Transverse colon (tissue), 4 donors: ENCODE data around the gene PPP1R12B.
A peak's percentile ranks its signal among the peaks of the same experiment; 100 is the strongest.
"Not testable (repeated sequence)": the region's sequence is repeated elsewhere in the genome, so short reads cannot be mapped to it uniquely, and the experiment has no call there.

Experiments used
- CTCF ChIP-seq, 5 experiments: fragments of 200-600 bp in 3 of 5; fragments of 450-650 bp in 2 of 5; sonication (generic) in 3 of 5; IDR thresholded peaks; 1 replicate in 2 of 5; 2 replicates in 3 of 5; pipeline ENCODE4 v1.5.1; 2016 to 2017; ENCODE audit warnings: antibody characterized with exemption in 5 of 5, inconsistent platforms in 3 of 5, mild to moderate bottlenecking in 2 of 5, moderate library complexity in 1 of 5
- EP300 ChIP-seq: sonication (generic); formaldehyde crosslinking; IDR thresholded peaks from one replicate; pipeline ENCODE4 v1.6.1; 2017; ENCODE audit warnings: antibody characterized with exemption, low read depth
- POLR2A ChIP-seq: fragments of 450-650 bp; IDR thresholded peaks from one replicate; pipeline ENCODE4 v1.6.1; 2016; ENCODE audit warnings: antibody characterized with exemption, mild to moderate bottlenecking, moderate library complexity
- POLR2AphosphoS5 ChIP-seq, 3 donors: sonication (generic); formaldehyde crosslinking; IDR thresholded peaks; one replicate each; pipeline ENCODE4 v1.6.1; 2016; ENCODE audit warnings: antibody characterized with exemption in 3 of 3

- peak; percentile 24 for TF ChIP-seq POLR2A
- TF ChIP-seq CTCF (IDR thresholded peaks at IDR 0.05); EP300: not testable (repeated sequence)
- peak in 1 of 3 donors; percentile 45 for TF ChIP-seq POLR2AphosphoS5 (IDR thresholded peaks at IDR 0.05)
Measured at GRCh38 chr1:202542415-202542814, 193.9 kb downstream of the PPP1R12B start.
